ELF-1 (cell line): ENCODE measurements around the gene RNPS1.
A peak's percentile ranks its signal among the peaks of the same experiment; 100 is the strongest.
"Not testable (repeated sequence)": the region's sequence is repeated elsewhere in the genome, so short reads cannot be mapped to it uniquely, and the experiment has no call there.

Experiments
- DNase-seq: peaks from one replicate; pipeline ENCODE4 v3.0.0-alpha.2; 2016; ENCODE audit warnings: low read depth, low spot score

RNPS1 gene

DNA sequence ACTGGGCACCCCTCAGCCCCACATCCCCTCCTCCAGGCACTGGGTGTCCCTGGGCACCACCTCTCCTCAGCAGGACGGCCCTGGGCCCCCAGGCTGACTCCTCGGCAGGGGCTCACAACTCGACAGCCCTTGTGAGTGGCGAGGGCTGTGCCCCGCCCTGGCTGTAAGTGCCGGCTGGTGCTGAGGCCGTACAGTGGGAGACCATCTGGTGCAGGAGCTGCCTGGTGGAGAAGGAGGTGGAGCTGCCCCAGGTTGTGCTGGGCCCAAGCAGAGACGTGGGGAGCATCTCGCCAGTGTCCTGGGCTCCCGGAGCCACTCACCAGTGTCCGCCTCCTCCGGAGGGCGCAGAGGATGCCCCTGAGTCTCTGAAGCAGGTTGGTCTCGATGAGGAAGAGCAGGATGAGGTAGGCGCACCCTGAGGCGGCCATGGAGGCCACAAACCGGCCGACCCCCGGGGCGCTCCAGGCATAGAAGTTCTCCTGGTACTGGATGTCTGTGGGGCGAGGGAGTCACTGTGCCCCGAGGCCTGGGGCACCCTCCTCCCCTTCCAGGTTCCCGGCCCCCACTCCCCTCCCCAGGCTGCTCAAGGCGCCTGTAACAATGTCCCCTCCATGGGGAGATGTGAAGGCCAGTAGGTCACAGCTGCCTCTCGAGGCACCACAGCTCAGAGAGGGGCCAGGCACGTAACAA is 15.1 kb upstream of the RNPS1 start:
- DNase-seq = no peak

GRCh38 chr16:2282262-2282661 is 14.3 kb upstream of the RNPS1 start:
- no peak for DNase-seq

GRCh38 chr16:2280981-2281542 is 13.1 kb upstream of the RNPS1 start:
- DNase-seq = peak; percentile 57

- no peak for DNase-seq
These were observed 12.5 kb upstream of the RNPS1 start for GRCh38 chr16:2280461-2280860.

DNA sequence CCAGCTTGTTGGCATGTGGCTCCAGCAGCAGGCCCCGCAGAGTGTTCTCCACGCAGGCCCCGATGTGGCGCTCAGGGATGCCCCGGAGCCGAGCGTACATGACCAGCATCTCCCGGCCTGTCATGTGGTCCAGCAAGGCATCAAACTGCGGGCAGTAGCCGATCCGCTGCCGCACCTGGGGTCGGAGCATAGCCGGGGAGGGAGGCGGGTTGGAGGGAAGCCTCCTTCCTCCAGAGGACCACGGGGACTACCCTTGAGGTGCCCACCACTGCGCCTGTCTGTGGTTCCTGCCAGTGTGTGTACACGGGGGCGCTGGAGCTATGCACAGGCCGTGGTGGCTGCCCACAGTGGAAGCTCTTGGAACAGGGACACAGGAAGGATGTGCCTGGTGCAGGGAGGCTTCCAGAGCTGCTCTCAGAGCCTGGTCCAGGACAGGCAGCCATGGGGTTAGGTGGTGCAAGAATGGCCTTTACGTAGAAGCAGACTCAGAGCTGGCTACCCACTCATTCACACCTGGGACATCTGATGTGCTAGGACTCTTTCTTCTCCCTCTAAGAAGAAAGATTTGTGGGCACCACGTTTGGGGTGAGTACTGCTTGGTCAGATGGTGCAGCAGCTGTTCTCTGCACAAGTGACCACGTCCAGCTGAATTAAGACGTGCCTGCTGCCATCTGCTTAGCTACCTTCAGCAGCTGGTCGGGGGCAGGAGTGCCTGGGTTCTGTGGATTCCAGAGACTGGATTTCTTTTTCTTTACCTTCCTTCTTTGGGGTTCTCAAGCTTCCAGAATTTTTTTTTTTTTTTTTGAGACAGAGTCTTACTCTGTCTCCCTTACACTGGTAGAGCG is 11.3 kb upstream of the RNPS1 start:
- DNase-seq = no peak

DNA sequence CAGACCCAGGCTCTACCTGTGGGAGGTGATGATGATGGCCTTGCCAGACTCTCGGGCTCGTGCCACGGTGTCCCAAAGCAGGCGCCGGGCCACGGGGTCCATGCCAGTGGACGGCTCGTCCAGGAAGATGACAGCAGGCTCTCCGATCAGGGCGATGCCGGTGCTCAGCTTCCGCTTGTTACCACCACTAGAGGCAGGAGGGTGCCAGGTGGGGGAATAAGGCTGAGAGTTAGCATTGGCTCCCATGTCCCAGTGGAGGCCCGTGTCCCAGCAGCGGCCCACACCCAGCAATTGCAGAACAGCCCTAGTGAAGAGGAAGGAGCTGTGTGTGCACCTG is 10.3 kb upstream of the RNPS1 start:
- peak; percentile 35 for DNase-seq

- DNase-seq = no peak
These were observed 9.7 kb upstream of the RNPS1 start for GRCh38 chr16:2277466-2278271.

DNA sequence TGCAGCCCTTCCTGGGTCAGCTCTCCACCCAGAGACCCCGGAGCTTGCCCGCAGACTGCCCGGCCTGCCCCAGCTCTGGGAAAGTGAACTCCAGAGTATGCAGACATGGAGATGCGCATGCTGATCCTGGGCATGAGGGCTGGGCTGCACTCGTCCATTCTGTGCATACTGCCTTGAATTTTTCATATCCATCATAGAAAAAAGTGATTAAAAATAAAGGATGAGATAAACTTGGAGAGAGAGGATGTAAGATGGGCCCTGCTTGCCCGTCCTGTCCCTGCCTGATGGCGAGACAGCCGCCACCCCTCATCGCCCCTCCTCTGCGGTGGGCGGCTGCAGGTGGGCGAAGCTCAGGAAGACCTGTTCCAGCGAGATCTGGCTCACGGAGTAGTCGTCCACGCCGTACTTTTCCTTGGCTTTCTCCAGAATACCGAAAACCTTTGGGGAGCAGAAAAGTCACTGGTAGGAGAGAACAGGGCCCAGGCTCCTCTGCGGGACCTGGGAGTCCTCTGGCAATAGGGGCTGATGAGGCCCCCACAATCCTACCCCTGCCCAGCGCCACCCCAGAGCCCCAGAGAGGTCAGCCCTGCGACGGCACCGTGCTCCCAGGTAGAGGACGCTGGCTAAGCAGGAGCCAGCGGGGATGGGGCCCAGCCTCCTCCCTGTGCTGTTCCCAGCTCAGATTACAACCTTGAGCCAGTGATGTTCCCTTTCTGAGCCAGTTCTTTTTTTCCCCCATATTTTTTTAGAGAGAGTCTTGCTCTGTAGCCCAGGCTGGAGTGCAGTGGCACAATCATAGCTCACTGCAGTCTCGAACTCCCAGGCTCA is 8.7 kb upstream of the RNPS1 start:
- DNase-seq = no peak

DNA sequence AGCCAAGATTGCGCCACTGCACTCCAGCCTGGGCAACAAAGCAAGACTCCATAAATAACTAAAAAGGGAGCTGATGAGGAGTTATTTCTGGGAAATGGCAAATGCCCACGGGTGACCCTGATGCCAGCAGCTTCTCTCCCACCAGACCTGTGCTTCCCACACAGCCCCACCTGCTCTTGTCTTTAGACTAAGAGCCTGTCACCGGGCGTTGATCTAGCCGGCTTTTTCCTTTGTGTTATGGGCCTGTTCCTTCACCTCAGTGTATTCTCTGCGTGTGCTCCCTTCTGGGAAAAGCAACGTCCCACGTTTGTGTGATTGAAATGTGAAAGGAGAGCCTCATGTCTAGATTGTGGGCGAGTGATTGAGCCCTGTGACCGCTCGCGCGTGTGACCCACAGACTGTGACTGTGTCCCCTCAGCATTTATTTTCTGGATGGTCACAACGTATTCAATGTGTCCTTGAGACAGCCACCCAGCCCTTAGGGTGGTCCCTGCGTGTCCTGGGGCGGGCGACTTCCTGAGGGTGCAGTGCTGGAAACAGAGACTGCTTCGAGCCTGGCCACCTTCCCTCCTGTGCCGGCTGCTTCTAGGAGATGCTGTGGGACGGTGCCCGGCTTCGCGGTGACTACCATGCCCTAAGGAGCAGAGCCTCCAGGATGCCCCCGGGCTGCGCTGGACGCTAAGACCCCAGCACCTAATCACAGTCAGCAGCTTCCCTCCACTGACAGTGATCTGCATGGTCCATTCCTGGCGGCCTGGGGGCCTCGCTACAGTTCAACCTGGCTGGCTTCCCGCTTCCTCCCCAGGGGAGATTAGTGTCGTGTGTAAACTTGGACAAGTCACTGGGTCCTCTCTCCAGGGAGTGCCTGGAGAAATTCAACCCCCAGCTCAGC is 7.8 kb upstream of the RNPS1 start:
- no peak for DNase-seq

DNA sequence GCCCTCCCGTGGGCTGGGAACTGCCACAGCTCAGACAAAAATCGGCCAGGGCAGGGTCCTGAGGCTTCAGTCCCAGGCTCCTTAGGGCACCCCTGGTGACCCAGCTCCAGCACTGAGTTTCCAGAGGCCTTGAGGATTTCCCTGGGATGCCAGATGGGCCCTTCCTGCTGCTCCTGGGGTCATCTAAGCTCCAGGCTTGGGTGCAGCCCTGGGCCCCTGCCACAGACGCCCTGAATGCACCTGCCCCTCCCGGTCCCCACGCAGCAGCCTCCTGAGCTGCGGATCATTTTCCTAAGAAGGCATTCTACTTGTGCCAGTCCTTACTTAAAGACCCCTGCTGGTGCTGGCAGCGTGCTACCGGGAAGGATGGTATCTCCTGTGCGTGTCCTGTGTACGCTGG is 6.0 kb upstream of the RNPS1 start:
- no peak for DNase-seq

GRCh38 chr16:2273484-2273883 is 5.6 kb upstream of the RNPS1 start:
- DNase-seq = no peak

GRCh38 chr16:2271848-2272461 is 4.0 kb upstream of the RNPS1 start:
- DNase-seq = no peak

DNA sequence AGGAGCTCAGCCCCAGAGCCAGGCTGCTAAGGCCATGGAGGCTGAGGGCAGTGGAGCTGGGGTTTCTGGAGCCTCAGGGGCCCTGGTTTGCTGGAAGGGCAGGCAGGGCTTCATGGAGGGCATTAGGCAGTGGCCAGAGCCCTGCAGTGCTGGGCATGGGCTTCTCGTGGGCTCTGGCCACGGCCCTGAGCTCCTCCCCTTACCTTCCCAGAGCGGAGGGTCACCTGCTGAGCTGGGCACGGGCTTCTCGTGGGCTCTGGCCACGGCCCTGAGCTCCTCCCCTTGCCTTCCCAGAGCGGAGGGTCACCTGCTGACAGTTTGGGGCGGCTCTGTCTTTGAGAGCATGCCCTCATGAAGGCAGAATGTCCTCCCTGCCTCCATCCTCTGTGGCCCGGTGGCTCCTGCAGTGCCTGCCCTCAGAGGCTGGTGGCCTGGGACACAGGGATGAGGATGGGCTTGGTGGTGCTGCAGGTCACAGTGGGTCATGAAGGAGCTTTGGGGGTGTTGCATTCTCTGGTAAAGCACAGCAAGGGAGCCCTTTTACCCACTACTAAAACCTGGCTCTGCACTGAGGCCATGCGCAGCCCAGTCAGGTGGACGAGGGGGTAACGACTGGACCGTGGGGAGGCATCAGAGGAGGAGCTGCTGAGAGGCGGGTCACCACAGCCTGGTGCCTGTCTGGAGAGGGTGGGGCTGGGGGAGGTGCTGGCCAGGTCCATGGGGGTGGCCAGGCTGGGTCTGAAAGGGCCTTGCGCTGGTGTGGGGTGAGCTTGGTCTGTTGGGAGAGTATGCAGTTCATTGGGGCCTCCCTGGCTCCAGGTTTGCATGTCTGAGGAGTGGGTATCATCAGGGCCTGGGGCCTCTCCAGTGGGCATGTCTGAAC is 2.9 kb upstream of the RNPS1 start:
- no peak for DNase-seq

- no peak for DNase-seq
These were observed 2.1 kb upstream of the RNPS1 start for GRCh38 chr16:2270070-2270462.

DNA sequence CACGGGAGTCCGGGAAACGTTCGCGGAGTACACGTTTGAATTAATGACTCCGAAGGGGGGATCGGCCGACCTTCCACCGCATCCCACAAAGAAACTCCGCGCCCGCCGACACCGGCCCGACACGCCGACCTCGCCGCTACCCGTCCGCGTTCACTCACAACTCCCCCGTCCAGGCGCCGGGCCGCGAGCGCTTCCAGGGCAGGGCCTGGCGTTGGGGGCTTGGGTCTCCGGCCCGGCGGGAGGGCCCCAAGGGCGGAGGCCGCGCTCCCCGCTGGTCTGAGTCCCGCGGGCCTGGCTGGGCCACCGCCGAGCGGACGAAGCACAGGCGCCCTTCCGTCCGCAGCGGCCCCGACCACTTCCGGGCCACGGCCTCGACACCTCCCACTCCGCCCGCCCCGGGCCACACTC is 417 bp downstream of the RNPS1 start:
- not testable (repeated sequence) for DNase-seq

- DNase-seq = not testable (repeated sequence)
These were observed 1.0 kb downstream of the RNPS1 start for GRCh38 chr16:2266887-2267286.

- not testable (repeated sequence) for DNase-seq
These were observed 4.9 kb downstream of the RNPS1 start for GRCh38 chr16:2263026-2263425.

GRCh38 chr16:2260250-2260649 is 7.7 kb downstream of the RNPS1 start:
- no peak for DNase-seq

DNA sequence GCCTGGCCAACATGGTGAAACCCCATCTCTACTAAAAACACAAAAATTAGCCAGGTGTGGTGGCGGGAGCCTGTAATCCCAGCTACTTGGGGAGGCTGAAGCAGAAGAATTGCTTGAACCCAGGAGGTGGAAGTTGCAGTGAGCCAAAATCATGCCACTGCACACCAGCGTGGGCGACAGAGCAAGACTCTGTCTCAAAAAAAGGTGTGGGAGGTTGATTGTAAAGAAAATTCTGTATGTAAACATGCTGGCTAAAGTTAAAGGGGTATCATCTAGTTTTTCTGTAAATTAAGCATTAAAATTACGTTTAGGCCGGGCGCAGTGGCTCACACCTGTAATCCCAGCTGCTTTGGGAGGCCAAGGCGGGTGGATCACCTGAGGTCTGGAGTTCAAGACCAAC is 9.4 kb downstream of the RNPS1 start:
- DNase-seq = not testable (repeated sequence)
